ENCODE data around the gene KRT75.

KRT75 gene

GRCh38 chr12:52423035-52423434 is 11.1 kb downstream of the KRT75 start:
- no peak for DNase-seq (ENCODE audit: extremely low read depth, insufficient read length)
- no peak for TF ChIP-seq CTCF (IDR thresholded peaks at IDR 0.05; ENCODE audit: insufficient read depth, low read length, poor library complexity, severe bottlenecking)
- Histone ChIP-seq H3K4me3 (replicated peaks; ENCODE audit: low read depth, low read length) (no peak overlapping the region), H3K36me3 (ENCODE audit: control insufficient read depth, insufficient read depth, low read length) (no peaks in the 10 kb centered on the region), H3K27me3 (replicated peaks; ENCODE audit: control insufficient read depth, insufficient read depth, low read length) (peaks cover 5% of the 10 kb centered on the region; the same call in 1 of the 2 replicates)

DNA sequence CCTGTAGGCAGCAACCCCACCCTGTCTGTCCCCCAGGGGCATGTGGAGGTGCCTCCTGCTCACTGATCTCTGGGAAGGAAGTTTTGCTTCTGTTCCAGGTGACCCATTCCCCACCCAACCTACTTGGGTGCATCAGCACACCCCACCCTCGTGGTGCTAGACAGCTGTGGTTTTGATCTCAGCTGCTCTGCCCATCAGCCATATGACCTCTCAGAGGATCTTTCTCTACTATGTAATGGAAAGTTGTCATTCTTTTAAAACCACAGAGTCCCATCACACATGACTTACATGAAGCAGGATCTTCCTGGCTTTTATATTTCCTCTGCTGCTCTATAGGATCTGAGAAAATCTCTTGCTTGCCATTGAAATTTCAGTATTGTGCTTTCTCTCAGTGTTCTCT is 14.5 kb downstream of the KRT75 start:
- DNase-seq (ENCODE audit: extremely low read depth, insufficient read length), result no peak
- no peaks in the 10 kb centered on the region for H3K36me3 ChIP-seq (ENCODE audit: control insufficient read depth, insufficient read depth, low read length)
- no peak overlapping the region for H3K4me3 ChIP-seq (replicated peaks; ENCODE audit: low read depth, low read length)
- peaks cover 4% of the 10 kb centered on the region for H3K27me3 ChIP-seq (replicated peaks; ENCODE audit: control insufficient read depth, insufficient read depth, low read length)
- no peak for TF ChIP-seq CTCF (IDR thresholded peaks at IDR 0.05; ENCODE audit: insufficient read depth, low read length, poor library complexity, severe bottlenecking)

GRCh38 chr12:52418576-52419110 is 15.5 kb downstream of the KRT75 start:
- DNase-seq (ENCODE audit: extremely low read depth, insufficient read length), result no peak
- Histone ChIP-seq H3K4me3 (replicated peaks; ENCODE audit: low read depth, low read length) (no peak overlapping the region), H3K36me3 (ENCODE audit: control insufficient read depth, insufficient read depth, low read length) (no peaks in the 10 kb centered on the region), H3K27me3 (replicated peaks; ENCODE audit: control insufficient read depth, insufficient read depth, low read length) (peaks cover 3% of the 10 kb centered on the region)
- TF ChIP-seq CTCF (IDR thresholded peaks at IDR 0.05; ENCODE audit: insufficient read depth, low read length, poor library complexity, severe bottlenecking), result no peak

DNA sequence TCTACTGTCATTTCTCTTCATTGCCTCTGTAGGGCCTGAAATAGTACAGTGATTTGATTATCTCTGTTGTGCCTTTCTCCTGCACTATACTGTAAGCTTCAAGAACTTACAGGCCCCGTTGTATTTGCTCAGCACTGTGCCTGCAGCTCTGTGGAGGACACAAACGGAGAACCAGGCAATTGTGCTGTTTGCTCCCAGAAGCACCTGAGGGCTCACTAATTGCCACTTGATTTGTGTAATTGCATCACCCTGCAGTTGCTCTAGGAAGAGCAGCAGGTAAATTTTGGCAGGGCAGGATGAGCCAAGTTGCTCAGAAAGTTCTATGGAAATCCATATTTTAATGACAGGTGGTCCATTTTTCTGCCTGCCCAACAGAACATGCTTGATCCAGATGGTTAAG is 16.4 kb downstream of the KRT75 start:
- Histone ChIP-seq H3K27me3 (replicated peaks; ENCODE audit: control insufficient read depth, insufficient read depth, low read length) (no peaks in the 10 kb centered on the region; the same call in 1 of the 2 replicates), H3K36me3 (ENCODE audit: control insufficient read depth, insufficient read depth, low read length) (no peaks in the 10 kb centered on the region), H3K4me3 (replicated peaks; ENCODE audit: low read depth, low read length) (no peak overlapping the region)
- no peak for DNase-seq (ENCODE audit: extremely low read depth, insufficient read length)
- TF ChIP-seq CTCF (IDR thresholded peaks at IDR 0.05; ENCODE audit: insufficient read depth, low read length, poor library complexity, severe bottlenecking), result no peak

DNA sequence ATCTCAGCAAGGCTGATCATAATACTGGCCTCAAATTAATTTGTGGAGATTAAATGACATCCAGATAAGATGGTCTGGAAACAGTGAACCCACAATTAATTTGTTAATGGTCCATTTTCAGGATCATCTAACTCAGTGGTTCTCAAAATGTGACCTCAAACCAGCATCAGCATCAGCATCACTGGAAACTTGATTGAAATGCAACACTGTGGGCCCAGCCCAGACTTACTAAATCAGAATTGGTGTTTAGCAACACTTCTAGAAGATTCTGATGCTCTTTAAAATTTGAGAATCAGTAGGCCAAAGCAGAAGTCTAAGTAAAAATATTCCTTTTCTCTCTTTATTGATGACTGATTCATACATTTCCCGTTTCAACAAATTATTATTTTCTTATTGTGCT is 17.4 kb downstream of the KRT75 start:
- Histone ChIP-seq H3K4me3 (replicated peaks; ENCODE audit: low read depth, low read length) (no peak overlapping the region), H3K36me3 (ENCODE audit: control insufficient read depth, insufficient read depth, low read length) (no peaks in the 10 kb centered on the region), H3K27me3 (replicated peaks; ENCODE audit: control insufficient read depth, insufficient read depth, low read length) (no peaks in the 10 kb centered on the region; the same call in none of the 2 replicates)
- TF ChIP-seq CTCF (IDR thresholded peaks at IDR 0.05; ENCODE audit: insufficient read depth, low read length, poor library complexity, severe bottlenecking), result no peak
- no peak for DNase-seq (ENCODE audit: extremely low read depth, insufficient read length)
